GM19452 (cell line): ENCODE results near the gene TMEM87A.

Experiments
- ATAC-seq: cut with Tn5 transposase; IDR thresholded peaks from one replicate; pipeline ENCODE4 v1.9.1; 2021; ENCODE audit not compliant: unreplicated experiment

Gene TMEM87A

GRCh38 chr15:42163947-42164550 is 109.2 kb downstream of the TMEM87A start:
- ATAC-seq = no peak

- ATAC-seq = no peak
These were observed 109.9 kb downstream of the TMEM87A start for GRCh38 chr15:42163291-42163690.
